OCI-LY3 (cell line): ENCODE results near the gene PTPRN2.

ENCODE experiments used
- CTCF ChIP-seq: fragments of 200-600, 300-600 bp; sonication (generic); IDR thresholded peaks from 2 replicates; pipeline ENCODE4 v1.5.1; 2014; ENCODE audit warnings: antibody characterized with exemption, low read length, low read depth
- EZH2phosphoT487 ChIP-seq: fragments of 200-600 bp; shearing (Covaris generic); IDR thresholded peaks from 2 replicates; pipeline ENCODE4 v1.6.1; 2018; ENCODE audit warnings: antibody characterized with exemption, mixed run types, low read depth

- TF ChIP-seq CTCF: no peak
- TF ChIP-seq EZH2phosphoT487: no peak
Observed at GRCh38 chr7:157543791-157544190, 1043.8 kb downstream of the PTPRN2 start.
